NCI-H187 treated with DMSO at 0.1 percent for 48 hours (cell line): ENCODE measurements around the gene OSBPL5.

Source experiments
- DNase-seq: peaks from one replicate; lab custom pipeline; 2025; lab: John Stamatoyannopoulos, UW

The OSBPL5 gene

GRCh38 chr11:3163241-3163981 is 1.7 kb downstream of the OSBPL5 start:
- DNase-seq, result no peak

- DNase-seq, result no peak
Observed at GRCh38 chr11:3162410-3163240, 2.5 kb downstream of the OSBPL5 start.

- no peak for DNase-seq
Observed at GRCh38 chr11:3161720-3162409, 3.2 kb downstream of the OSBPL5 start.

- no peak for DNase-seq
Observed at GRCh38 chr11:3161309-3161708, 3.8 kb downstream of the OSBPL5 start.

GRCh38 chr11:3160252-3161031 is 4.7 kb downstream of the OSBPL5 start:
- no peak for DNase-seq

GRCh38 chr11:3159296-3160190 is 5.6 kb downstream of the OSBPL5 start:
- DNase-seq, result no peak

GRCh38 chr11:3158821-3159220 is 6.3 kb downstream of the OSBPL5 start:
- no peak for DNase-seq

GRCh38 chr11:3158131-3158591 is 6.9 kb downstream of the OSBPL5 start:
- no peak for DNase-seq

- no peak for DNase-seq
Observed at GRCh38 chr11:3157381-3158130, 7.6 kb downstream of the OSBPL5 start.

GRCh38 chr11:3156661-3157311 is 8.3 kb downstream of the OSBPL5 start:
- no peak for DNase-seq

GRCh38 chr11:3156282-3156660 is 8.8 kb downstream of the OSBPL5 start:
- DNase-seq, result no peak

GRCh38 chr11:3155691-3156258 is 9.3 kb downstream of the OSBPL5 start:
- DNase-seq, result no peak

GRCh38 chr11:3155216-3155615 is 9.9 kb downstream of the OSBPL5 start:
- no peak for DNase-seq

- no peak for DNase-seq
Observed at GRCh38 chr11:3154001-3154599, 11.0 kb downstream of the OSBPL5 start.

- DNase-seq, result no peak
Observed at GRCh38 chr11:3153291-3153861, 11.7 kb downstream of the OSBPL5 start.

- DNase-seq, result no peak
Observed at GRCh38 chr11:3152471-3153110, 12.5 kb downstream of the OSBPL5 start.

- no peak for DNase-seq
Observed at GRCh38 chr11:3150726-3151125, 14.4 kb downstream of the OSBPL5 start.

GRCh38 chr11:3149852-3150188 is 15.3 kb downstream of the OSBPL5 start:
- no peak for DNase-seq
